GM04503 (cell line): ENCODE data around the gene CRTC1.
A peak's percentile ranks its signal among the peaks of the same experiment; 100 is the strongest.
"Not testable (repeated sequence)": the region's sequence is repeated elsewhere in the genome, so short reads cannot be mapped to it uniquely, and the experiment has no call there.

Source experiments
- DNase-seq: peaks from one replicate; pipeline ENCODE4 v3.0.0-alpha.2; 2012; ENCODE audit warnings: low read depth

Gene CRTC1

DNA sequence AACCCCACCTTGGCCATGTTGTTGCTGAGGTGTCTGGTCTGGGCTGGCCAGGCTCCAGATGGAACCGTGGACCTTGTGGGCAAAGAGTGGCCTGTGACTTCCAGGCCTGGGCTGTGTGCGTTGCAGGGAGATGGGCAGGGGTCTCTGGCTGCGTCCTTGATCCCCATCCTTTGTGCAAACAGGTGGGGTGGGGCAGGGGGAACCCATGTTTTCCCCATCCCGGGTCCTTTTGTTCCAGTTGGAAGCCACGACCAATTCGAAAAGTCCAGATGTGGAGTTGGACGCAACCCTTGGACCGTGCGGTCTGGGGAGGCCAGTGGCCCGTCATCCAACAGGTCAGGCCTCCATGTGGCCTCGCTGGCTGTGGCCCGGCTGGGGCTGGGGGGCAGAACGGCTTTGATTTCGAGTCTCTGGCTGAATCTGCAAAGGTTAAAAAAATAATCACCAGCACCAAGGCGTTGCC is 120.7 kb downstream of the CRTC1 start:
- DNase-seq: no peak

DNA sequence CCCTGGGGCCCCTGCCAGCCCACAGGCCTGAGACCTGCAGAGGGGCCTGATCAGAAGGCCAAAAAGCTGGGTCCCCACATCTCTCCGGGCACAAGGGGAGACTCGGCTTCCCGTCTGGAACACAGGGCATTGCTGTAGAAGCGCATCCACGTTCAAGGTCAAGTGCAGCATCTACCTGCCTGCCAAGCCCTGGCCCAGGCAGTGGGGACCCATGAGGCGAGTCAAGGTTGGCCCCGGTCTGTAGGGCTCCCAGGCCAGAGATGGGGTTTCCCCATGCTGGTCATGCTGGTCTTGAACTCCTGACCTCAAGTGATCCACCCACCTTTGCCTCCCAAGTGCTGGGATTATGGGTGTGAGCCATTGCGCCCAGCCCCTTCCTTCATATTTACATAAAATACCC is 121.2 kb downstream of the CRTC1 start:
- no peak for DNase-seq

- peak; percentile 69 for DNase-seq
Observed at GRCh38 chr19:18807861-18808331, 124.4 kb downstream of the CRTC1 start.

GRCh38 chr19:18809149-18809868 is 125.8 kb downstream of the CRTC1 start:
- DNase-seq: peak; percentile 90

DNA sequence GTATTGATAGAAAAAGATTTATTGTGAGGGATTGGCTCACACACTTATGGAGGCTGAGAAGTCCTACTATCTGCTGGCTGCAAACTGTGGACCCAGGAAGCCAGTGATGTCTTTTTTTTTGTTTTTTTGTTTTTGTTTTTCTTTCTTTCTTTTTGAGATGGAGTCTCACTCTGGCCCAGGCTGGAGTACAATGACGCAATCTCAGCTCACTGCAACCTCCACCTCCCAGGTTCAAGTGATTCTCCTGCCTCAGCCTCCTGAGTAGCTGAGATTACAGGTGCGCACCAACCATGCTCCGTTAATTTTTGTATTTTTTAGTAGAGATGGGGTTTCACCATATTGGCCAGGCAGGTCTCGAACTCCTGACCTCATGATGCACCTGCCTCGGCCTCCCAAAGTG is 128.2 kb downstream of the CRTC1 start:
- DNase-seq: not testable (repeated sequence)

- DNase-seq: no peak
Observed at GRCh38 chr19:18814063-18814462, 130.6 kb downstream of the CRTC1 start.

GRCh38 chr19:18815673-18816072 is 132.2 kb downstream of the CRTC1 start:
- DNase-seq: no peak

GRCh38 chr19:18816645-18817044 is 133.2 kb downstream of the CRTC1 start:
- not testable (repeated sequence) for DNase-seq

- DNase-seq: no peak
Observed at GRCh38 chr19:18817574-18817973, 134.1 kb downstream of the CRTC1 start.

GRCh38 chr19:18828786-18829185 is 145.3 kb downstream of the CRTC1 start:
- no peak for DNase-seq

DNA sequence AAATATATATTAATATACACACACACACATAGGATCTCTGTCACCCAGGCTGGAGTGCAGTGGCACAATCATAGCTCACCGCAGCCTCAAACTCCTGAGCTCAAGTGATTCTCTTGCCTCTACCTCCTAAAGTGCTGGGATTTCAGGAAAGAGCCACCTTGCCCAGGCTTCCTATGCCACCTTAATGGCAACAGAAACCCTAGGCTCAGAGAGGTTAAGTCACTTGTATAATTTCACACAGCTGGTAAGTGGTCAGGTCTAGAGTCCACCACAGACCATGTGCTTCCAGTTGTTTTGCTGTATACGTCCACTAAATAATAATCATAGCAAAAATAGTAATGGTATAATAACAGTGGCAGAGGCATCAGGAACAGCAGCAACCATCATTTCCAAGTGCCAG is 147.0 kb downstream of the CRTC1 start:
- DNase-seq: no peak

DNA sequence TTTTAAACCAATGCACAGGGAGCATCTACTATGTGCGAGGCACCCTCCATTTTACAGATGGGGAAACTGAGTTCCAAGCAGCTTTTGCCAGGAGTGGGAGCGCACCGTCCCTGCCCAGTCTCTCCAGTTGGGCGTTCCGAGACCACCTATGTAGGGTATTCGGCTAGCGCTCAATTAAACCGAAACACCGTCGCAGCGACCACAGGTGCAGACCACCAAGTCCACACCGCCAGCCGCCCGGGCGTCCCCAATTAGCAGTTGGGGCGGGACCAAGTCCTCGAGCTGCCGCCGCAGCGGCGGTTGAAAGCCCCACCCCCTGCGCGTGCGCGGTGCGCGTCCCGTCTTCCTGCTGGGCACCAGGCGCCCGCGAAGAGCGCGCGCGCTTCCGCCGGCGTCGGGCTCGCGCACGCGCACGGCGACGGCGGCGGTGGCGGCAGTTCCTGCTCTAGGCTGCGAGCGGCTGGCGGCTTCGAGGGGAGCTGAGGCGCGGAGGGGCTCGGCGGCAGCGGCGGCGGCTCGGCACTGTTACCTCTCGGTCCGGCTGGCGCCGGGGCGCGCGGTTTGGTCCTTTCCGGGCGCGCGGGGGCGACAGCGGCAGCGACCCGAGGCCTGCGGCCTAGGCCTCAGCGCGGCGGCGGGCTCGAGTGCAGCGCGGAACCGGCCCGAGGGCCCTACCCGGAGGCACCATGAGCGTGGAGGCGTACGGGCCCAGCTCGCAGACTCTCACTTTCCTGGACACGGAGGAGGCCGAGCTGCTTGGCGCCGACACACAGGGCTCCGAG is 148.2 kb downstream of the CRTC1 start, which contains the start of gene UPF1:
UPF1 (plus strand) TSS at position 436 of the 782 bp plus-strand sequence; CDS start at position 687, 251 bp downstream.
- DNase-seq: peak; percentile 30
